ENCODE data around the gene LRMDA.

- TF ChIP-seq CTCF (IDR thresholded peaks at IDR 0.05) = no peak
- no peak for TF ChIP-seq POLR2A (IDR thresholded peaks at IDR 0.05)
Observed at GRCh38 chr10:76031099-76031498, 599.7 kb downstream of the LRMDA start.

Data from body of pancreas (tissue), 4 donors.